CD14-positive monocyte (primary cell): ENCODE data around the gene CFAP61. TPM values are rescaled to one million over a fixed set of nuclear protein-coding genes. Genes with fewer than 3 reads are reported as not detected.

Experiments used
- DNase-seq, 3 donors: peaks; one replicate each; pipeline ENCODE4 v3.0.0-alpha.2; 2011 to 2022
- H2AFZ ChIP-seq: 2 replicates; pipeline ENCODE4 v1.6.0; 2012; ENCODE audit warnings: mild to moderate bottlenecking, low read depth, low read length, inconsistent platforms; ENCODE audit not compliant: insufficient read depth, poor library complexity, severe bottlenecking
- H3K27ac ChIP-seq, 2 donors: 1 replicate in 1 of 2; 2 replicates in 1 of 2; pipeline ENCODE4 v1.5.1; 2012 to 2013; ENCODE audit warnings: low read length in 2 of 2, control low read depth in 1 of 2, inconsistent platforms in 1 of 2, low read depth in 1 of 2, mild to moderate bottlenecking in 1 of 2
- H3K27me3 ChIP-seq, 2 donors: one replicate each; pipeline versions ENCODE4 v1.6.0 to v1.6.1; 2011 to 2013; ENCODE audit warnings: low read length in 2 of 2; ENCODE audit not compliant: control insufficient read depth in 2 of 2, insufficient read depth in 2 of 2
- H3K36me3 ChIP-seq, 2 donors: replicated peaks in 1 of 2; 1 replicate in 1 of 2; 2 replicates in 1 of 2; pipeline versions ENCODE4 v1.5.1 to v1.6.1; 2012 to 2013; ENCODE audit warnings: low read length in 2 of 2, control low read depth in 1 of 2, inconsistent platforms in 1 of 2, mild to moderate bottlenecking in 1 of 2; ENCODE audit not compliant: insufficient read depth in 2 of 2, control insufficient read depth in 1 of 2
- H3K4me1 ChIP-seq, 2 donors: 1 replicate in 1 of 2; 2 replicates in 1 of 2; pipeline versions ENCODE4 v1.5.1 to v1.6.1; 2012 to 2013; ENCODE audit warnings: low read length in 2 of 2, control low read depth in 1 of 2, inconsistent platforms in 1 of 2, mild to moderate bottlenecking in 1 of 2, moderate library complexity in 1 of 2; ENCODE audit not compliant: insufficient read depth in 2 of 2, control insufficient read depth in 1 of 2
- H3K4me2 ChIP-seq: replicated peaks from 2 replicates; pipeline ENCODE3; 2012; ENCODE audit warnings: low read length, moderate library complexity, mild to moderate bottlenecking; ENCODE audit not compliant: poor library complexity, severe bottlenecking; ENCODE audit errors: extremely low read depth
- H3K4me3 ChIP-seq, 3 experiments: fragments of 200-600 bp in 1 of 3; sonication (generic) in 1 of 3; replicated peaks in 1 of 3; 1 replicate in 2 of 3; 2 replicates in 1 of 3; pipeline ENCODE4 v1.5.1; 2011 to 2013; ENCODE audit warnings: low read length in 3 of 3, mild to moderate bottlenecking in 3 of 3, control low read depth in 2 of 3, low read depth in 2 of 3, inconsistent platforms in 1 of 3, moderate library complexity in 1 of 3
- H3K79me2 ChIP-seq: 2 replicates; pipeline ENCODE4 v1.6.0; 2012; ENCODE audit warnings: mild to moderate bottlenecking, control low read depth, inconsistent platforms, low read length, moderate library complexity; ENCODE audit not compliant: insufficient read depth
- H3K9ac ChIP-seq: 2 replicates; pipeline ENCODE4 v1.6.0; 2017; ENCODE audit warnings: low read length, mild to moderate bottlenecking; ENCODE audit not compliant: insufficient read depth, poor library complexity, severe bottlenecking
- H3K9me3 ChIP-seq, 2 donors: replicated peaks in 1 of 2; 1 replicate in 1 of 2; 2 replicates in 1 of 2; pipeline versions ENCODE4 v1.5.1 to v1.6.1; 2012 to 2013; ENCODE audit warnings: low read length in 2 of 2, control low read depth in 1 of 2; ENCODE audit not compliant: control insufficient read depth in 1 of 2, insufficient read depth in 1 of 2
- H4K20me1 ChIP-seq: 2 replicates; pipeline ENCODE4 v1.6.0; 2012; ENCODE audit warnings: mild to moderate bottlenecking, low read length, control low read depth, moderate library complexity; ENCODE audit not compliant: insufficient read depth
- H3K27ac Mint-ChIP-seq, 7 donors: one replicate each; pipeline ENCODE4 v1.8.0; 2020; ENCODE audit warnings: mild to moderate bottlenecking in 7 of 7, mixed read lengths in 7 of 7, moderate library complexity in 6 of 7, inconsistent platforms in 2 of 7
- H3K27me3 Mint-ChIP-seq, 3 donors: one replicate each; pipeline ENCODE4 v1.8.0; 2021 to 2022; ENCODE audit warnings: low read depth in 3 of 3, mild to moderate bottlenecking in 3 of 3, mixed read lengths in 3 of 3, moderate library complexity in 3 of 3, inconsistent platforms in 1 of 3
- H3K36me3 Mint-ChIP-seq, 2 donors: one replicate each; pipeline ENCODE4 v1.8.0; 2020; ENCODE audit warnings: mixed read lengths in 2 of 2, inconsistent platforms in 1 of 2, mild to moderate bottlenecking in 1 of 2
- H3K4me1 Mint-ChIP-seq: one replicate; pipeline ENCODE4 v1.8.0; 2020; ENCODE audit warnings: mild to moderate bottlenecking, mixed read lengths
- H3K4me3 Mint-ChIP-seq, 2 donors: one replicate each; pipeline ENCODE4 v1.8.0; 2020; ENCODE audit warnings: mild to moderate bottlenecking in 2 of 2, mixed read lengths in 2 of 2, moderate library complexity in 1 of 2
- H3K9me3 Mint-ChIP-seq, 7 donors: one replicate each; pipeline ENCODE4 v1.8.0; 2020 to 2022; ENCODE audit warnings: mixed read lengths in 7 of 7, mild to moderate bottlenecking in 6 of 7, moderate library complexity in 6 of 7, inconsistent platforms in 2 of 7
- CTCF ChIP-seq: fragments of 200-600 bp; IDR thresholded peaks from one replicate; pipeline ENCODE4 v1.8.0; 2022; ENCODE audit warnings: antibody characterized with exemption, mild to moderate bottlenecking
- WGBS: methylation state at CpG from one replicate; pipeline ENCODE4 v1.1.5; 2013; ENCODE audit warnings: missing lambda C conversion rate; ENCODE audit not compliant: insufficient coverage; 5-methylcytosine and 5-hydroxymethylcytosine counted together
- intact Hi-C, 2 donors: fragments of 100-400 bp; cut with micrococcal nuclease; formaldehyde crosslinking; loops; one replicate each; pipeline versions ENCODE4 v1.15.0 to v1.15.1; 2023
- polyA plus RNA-seq, 3 donors: library from polyadenylated mRNA; depleted of rRNA in 1 of 3; unstranded in 2 of 3; stranded (reverse) in 1 of 3; fragments of 300-500 nt in 2 of 3; fragments of >200 nt in 1 of 3; fragmentation: Illumina TruSeq in 2 of 3; gene quantifications; 1 replicate in 2 of 3; 2 replicates in 1 of 3; pipeline ENCODE4 v1.2.3, GENCODE V29; 2012 to 2021

The CFAP61 gene
- polyA plus RNA-seq, 3 donors = not detected

GRCh38 chr20:20225325-20226043 is 173.2 kb downstream of the CFAP61 start:
- H2AFZ ChIP-seq = no peak overlapping the region
- DNase-seq = no peak
- no peak overlapping the region for H3K4me3 ChIP-seq
- intact Hi-C loops = no loop called here
- H3K9ac ChIP-seq = no peak overlapping the region
- H3K4me1 Mint-ChIP-seq = no peaks in the 10 kb centered on the region
- WGBS = 100% methylated on average over 1 of the region's 6 CpGs
- no peaks in the 10 kb centered on the region for H4K20me1 ChIP-seq
- H3K9me3 ChIP-seq = no peaks in the 10 kb centered on the region
- H3K4me3 Mint-ChIP-seq = no peak overlapping the region
- H3K27ac Mint-ChIP-seq = no peak overlapping the region
- TF ChIP-seq CTCF = no peak
- H3K4me2 ChIP-seq = no peak overlapping the region
- peaks cover 5 to 20% (median 17%) of the 10 kb centered on the region in 3 donors for H3K27me3 Mint-ChIP-seq
- peaks cover 0 to 10% (median 2%) of the 10 kb centered on the region in 7 donors for H3K9me3 Mint-ChIP-seq
- H3K27me3 ChIP-seq = peaks cover 2 to 15% of the 10 kb centered on the region in 2 donors
- H3K36me3 ChIP-seq = no peaks in the 10 kb centered on the region
- no peaks in the 10 kb centered on the region for H3K4me1 ChIP-seq
- H3K79me2 ChIP-seq = no peaks in the 10 kb centered on the region
- no peaks in the 10 kb centered on the region for H3K36me3 Mint-ChIP-seq
- H3K27ac ChIP-seq = no peak overlapping the region

- no peak for TF ChIP-seq CTCF
- no peak overlapping the region for H3K27ac ChIP-seq
- Mint-ChIP-seq H3K9me3 (peaks cover 0 to 10% (median 2%) of the 10 kb centered on the region in 7 donors), H3K27ac (no peak overlapping the region), H3K4me1 (no peaks in the 10 kb centered on the region), H3K27me3 (peaks cover 5 to 20% (median 16%) of the 10 kb centered on the region in 3 donors), H3K4me3 (no peak overlapping the region), H3K36me3 (no peaks in the 10 kb centered on the region)
- no peaks in the 10 kb centered on the region for H3K4me1 ChIP-seq
- 100% methylated on average over 2 of the region's 6 CpGs for whole genome bisulfite sequencing
- H3K4me2 ChIP-seq = no peak overlapping the region
- H3K36me3 ChIP-seq = no peaks in the 10 kb centered on the region
- H3K79me2 ChIP-seq = no peaks in the 10 kb centered on the region
- no peak overlapping the region for H3K9ac ChIP-seq
- H4K20me1 ChIP-seq = no peaks in the 10 kb centered on the region
- peaks cover 2 to 13% of the 10 kb centered on the region in 2 donors for H3K27me3 ChIP-seq
- no peaks in the 10 kb centered on the region for H3K9me3 ChIP-seq
- H3K4me3 ChIP-seq = no peak overlapping the region
- no peak overlapping the region for H2AFZ ChIP-seq
- DNase-seq = no peak
- intact Hi-C loops = no loop called here
Measured at GRCh38 chr20:20226554-20226953, 174.2 kb downstream of the CFAP61 start.
